Heart right ventricle (tissue), 16 donors: ENCODE data around the gene SKAP1. TPM values are rescaled to one million over a fixed set of nuclear protein-coding genes. Genes with fewer than 3 reads are reported as not detected.

Experiments used
- ATAC-seq, 8 donors: fragments of 200-7000 bp; cut with Tn5 transposase; one replicate each; pipeline ENCODE4 v1.9.1; 2020; ENCODE audit warnings: mild to moderate bottlenecking in 8 of 8, moderate library complexity in 8 of 8, moderate number of reproducible peaks in 1 of 8
- DNase-seq, 2 donors: peaks; one replicate each; pipeline ENCODE4 v3.0.0-alpha.2; 2020
- H3K27ac ChIP-seq, 10 donors: fragments of 200-600 bp; sonication (generic) in 2 of 10; one replicate each; pipeline versions ENCODE4 v1.5.0 to v1.8.0; 2020 to 2022; ENCODE audit warnings: mild to moderate bottlenecking in 3 of 10
- H3K27me3 ChIP-seq, 7 donors: fragments of 200-600 bp; one replicate each; pipeline ENCODE4 v1.8.0; 2021 to 2022; ENCODE audit warnings: mild to moderate bottlenecking in 2 of 7
- H3K36me3 ChIP-seq, 9 donors: fragments of 200-600 bp; sonication (generic) in 1 of 9; one replicate each; pipeline versions ENCODE4 v1.5.0 to v1.8.0; 2020 to 2022; ENCODE audit warnings: mild to moderate bottlenecking in 2 of 9
- H3K4me1 ChIP-seq, 9 donors: fragments of 200-600 bp; sonication (generic) in 1 of 9; one replicate each; pipeline versions ENCODE4 v1.5.0 to v1.8.0; 2020 to 2022; ENCODE audit warnings: mild to moderate bottlenecking in 4 of 9
- H3K4me3 ChIP-seq, 10 donors: fragments of 200-600 bp; sonication (generic) in 2 of 10; one replicate each; pipeline versions ENCODE4 v1.5.0 to v1.8.0; 2020 to 2022; ENCODE audit warnings: mild to moderate bottlenecking in 7 of 10, moderate library complexity in 2 of 10
- H3K9me3 ChIP-seq, 11 donors: fragments of 200-600 bp in 10 of 11; sonication (generic) in 2 of 11; one replicate each; pipeline versions ENCODE4 v1.5.0 to v1.8.0; 2013 to 2022; ENCODE audit warnings: mild to moderate bottlenecking in 2 of 11, control low read depth in 1 of 11, moderate library complexity in 1 of 11
- CTCF ChIP-seq, 9 donors: fragments of 200-600 bp; sonication (generic) in 2 of 9; IDR thresholded peaks; one replicate each; pipeline versions ENCODE4 v1.5.0 to v1.8.0; 2021 to 2022; ENCODE audit warnings: antibody characterized with exemption in 9 of 9, mild to moderate bottlenecking in 5 of 9, moderate library complexity in 1 of 9
- WGBS, 2 donors: extraction: QIAGEN DNeasy Blood & Tissue Kit; methylation state at CpG; one replicate each; pipeline ENCODE4 v1.1.7; 2013; ENCODE audit warnings: inconsistent platforms in 1 of 2; 5-methylcytosine and 5-hydroxymethylcytosine counted together
- intact Hi-C, 10 donors: fragments of 100-400 bp; cut with DNase I; formaldehyde crosslinking; loops; one replicate each; pipeline versions ENCODE4 v1.11.1 to v1.14.2; 2022
- polyA plus RNA-seq, 2 donors: library from polyadenylated mRNA; stranded (reverse); fragments of 200-250 nt; gene quantifications; one replicate each; pipeline ENCODE4 v1.2.3, GENCODE V29; 2013
- total RNA-seq, 10 donors: library from RNA; stranded (reverse); fragmentation: NEBNext Ultra II Directional in 3 of 10; extraction: Animal tissue kit (Norgen Biotek cat#: 25700) in 3 of 10; gene quantifications; one replicate each; pipeline versions ENCODE4 v1.2.1 to v1.2.4, GENCODE V29; 2021 to 2023
- donor health status: Arrhythmogenic right ventricular cardiomyopathy.
- donor health status: ischemic (EF 13 %, LVEDD 7.1; RV severe dilation, severe dysfunction).
- donor health status: healthy with polysubstance abuse.
- donor health status: DM: no; HTN: yes; CAD: no.
- donor health status: DM: no; HTN: no; CAD: no.
- donor health status: ischemic (EF 25% LVEDD 6.9; RV normal size, moderate dysfunction).
- donor health status: ischemic (EF 25% LVEDD 5.7; RV mildly dilated, moderate dysfunction).
- donor health status: healthy.
- donor health status: DM: yes; HTN: yes; CAD: no.
- donor health status: Ischemic cardiomyopathy.
- donor health status: ischemic (EF 35%, LVEDD 5.7; RV mildly dilated, moderate dysfunction).
- donor health status: nonischemic (EF 11% LVEDD 7.7; RV severe dilation, severe dysfunction).
- donor health status: DM: yes; HTN: yes; CAD: no.
- donor health status: PGD.
- donor health status: ischemic (EF 29% LVEDD 5.4; RV normal size, mild dysfunction).
- donor health status: nonischemic (EF 23%, LVEDD 6.1; RV moderate dilation, normal function).

The SKAP1 gene
- total and polyA plus RNA-seq, 12 donors, result 0.33 to 1.7 (median 0.75) TPM; not detected in 5

GRCh38 chr17:48378238-48378637 is 51.8 kb downstream of the SKAP1 start:
- no peak for DNase-seq
- WGBS, 2 donors, result 29 to 45% methylated on average over 3 of the region's 3 CpGs
- no peak overlapping the region for H3K4me3 ChIP-seq
- no peak overlapping the region for H3K27ac ChIP-seq
- H3K27me3 ChIP-seq, result peaks cover 0 to 99% (median 87%) of the 10 kb centered on the region in 7 donors
- no peaks in the 10 kb centered on the region for H3K36me3 ChIP-seq
- intact Hi-C loops, result loop anchor here in 1 of 10 donors (10.0 kb wide), 1 partner anchor 163 kb away; no protein-coding TSS in a partner anchor
- ATAC-seq, result no peak
- no peaks in the 10 kb centered on the region for H3K9me3 ChIP-seq
- no peaks in the 10 kb centered on the region for H3K4me1 ChIP-seq
- no peak for TF ChIP-seq CTCF (IDR thresholded peaks at IDR 0.05)

DNA sequence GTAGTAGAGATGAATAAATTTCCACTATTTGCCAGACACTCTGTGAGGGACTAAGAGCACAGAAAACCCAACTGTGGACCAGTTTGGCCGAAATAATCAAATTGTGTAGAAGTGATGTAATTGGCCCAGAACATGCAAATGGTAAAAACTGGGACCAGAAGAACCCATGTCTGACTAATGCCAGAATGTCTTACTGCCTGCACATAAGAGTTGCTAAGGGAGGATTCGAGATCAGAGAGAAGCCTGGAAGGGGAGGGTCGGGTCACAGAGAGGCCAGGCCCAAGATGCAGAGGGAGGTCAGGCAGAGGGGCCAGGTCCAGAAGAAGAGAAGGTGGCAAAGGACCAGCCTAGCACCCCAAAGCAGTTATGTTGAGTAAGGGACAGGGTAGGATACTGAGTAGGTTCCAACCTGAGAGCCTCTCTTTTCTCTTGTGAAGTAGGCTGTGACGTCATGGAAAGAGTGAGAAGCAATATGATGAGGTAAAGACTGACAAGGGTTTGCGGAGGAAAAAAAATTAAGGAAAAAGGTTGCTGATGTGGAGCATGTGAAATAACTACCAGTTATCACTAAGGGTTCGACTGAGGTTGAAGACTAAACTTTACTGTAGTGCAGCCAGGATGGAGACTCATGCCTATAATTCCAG is 53.2 kb downstream of the SKAP1 start:
- intact Hi-C loops, result loop anchor here in 1 of 10 donors (10.0 kb wide), 1 partner anchor 162 kb away; no protein-coding TSS in a partner anchor
- 78 to 80% methylated on average over 6 of the region's 6 CpGs for WGBS, 2 donors
- TF ChIP-seq CTCF (IDR thresholded peaks at IDR 0.05), result no peak

DNA sequence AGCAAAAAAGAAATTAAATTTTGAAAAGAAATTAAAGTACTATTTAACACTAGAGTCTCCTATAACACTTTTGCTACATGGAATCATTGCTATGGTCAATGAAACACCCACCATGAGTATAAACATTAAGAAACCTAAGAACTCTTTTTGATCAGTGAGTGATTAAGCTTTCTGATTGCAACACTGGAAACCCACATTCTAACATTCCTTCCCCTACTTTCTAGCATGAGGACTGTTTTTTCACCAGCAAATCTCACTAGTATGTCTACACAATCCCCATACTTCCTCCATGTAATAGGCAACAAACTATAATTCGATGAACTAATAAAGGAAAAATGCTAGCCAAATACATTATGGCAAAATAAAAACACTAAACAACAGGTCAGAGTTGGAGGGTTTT is 54.7 kb downstream of the SKAP1 start:
- intact Hi-C loops, result loop anchor here in 1 of 10 donors (10.0 kb wide), 1 partner anchor 161 kb away; no protein-coding TSS in a partner anchor
- Histone ChIP-seq H3K27me3 (peaks cover 0 to 99% (median 75%) of the 10 kb centered on the region in 7 donors), H3K36me3 (no peaks in the 10 kb centered on the region), H3K27ac (no peak overlapping the region), H3K4me1 (no peaks in the 10 kb centered on the region), H3K9me3 (no peaks in the 10 kb centered on the region), H3K4me3 (no peak overlapping the region)
- ATAC-seq (no peak), DNase-seq (no peak)
- TF ChIP-seq CTCF (IDR thresholded peaks at IDR 0.05), result no peak
- 55 to 64% methylated on average over 1 of the region's 1 CpG for whole genome bisulfite sequencing, 2 donors

More for the DNA sequence above, 53.2 kb downstream of the SKAP1 start:
- Histone ChIP-seq H3K9me3 (no peaks in the 10 kb centered on the region), H3K4me3 (no peak overlapping the region), H3K27ac (no peak overlapping the region), H3K27me3 (peaks cover 0 to 99% (median 85%) of the 10 kb centered on the region in 7 donors), H3K4me1 (no peaks in the 10 kb centered on the region), H3K36me3 (no peaks in the 10 kb centered on the region)
- ATAC-seq (no peak), DNase-seq (no peak)

GRCh38 chr17:48374650-48375230 is 55.3 kb downstream of the SKAP1 start:
- Histone ChIP-seq H3K27ac (no peak overlapping the region), H3K9me3 (no peaks in the 10 kb centered on the region), H3K27me3 (peaks cover 0 to 99% (median 77%) of the 10 kb centered on the region in 7 donors), H3K4me3 (no peak overlapping the region), H3K4me1 (no peaks in the 10 kb centered on the region), H3K36me3 (no peaks in the 10 kb centered on the region)
- ATAC-seq (no peak), DNase-seq (no peak)
- intact Hi-C loops, result loop anchor here in 2 of 10 donors (5.0 to 10.0 kb wide), 2 partner anchors 157 to 160 kb away; no protein-coding TSS in a partner anchor
- 46 to 52% methylated on average over 1 of the region's 1 CpG for WGBS, 2 donors
- TF ChIP-seq CTCF (IDR thresholded peaks at IDR 0.05), result peak in 8 of 9 donors; percentile 26 to 64 (median 48)
